OCI-LY3 (cell line): ENCODE results near the gene LRRC4B.

ENCODE experiments used
- EZH2phosphoT487 ChIP-seq: fragments of 200-600 bp; shearing (Covaris generic); IDR thresholded peaks from 2 replicates; pipeline ENCODE4 v1.6.1; 2018; ENCODE audit warnings: antibody characterized with exemption, mixed run types, low read depth
- TF ChIP-seq, protein P1 (sequence below): fragments of 200-600, 300-600 bp; sonication (generic); IDR thresholded peaks from 2 replicates; pipeline ENCODE4 v1.5.1; 2014; ENCODE audit warnings: antibody characterized with exemption, low read length, low read depth

DNA sequence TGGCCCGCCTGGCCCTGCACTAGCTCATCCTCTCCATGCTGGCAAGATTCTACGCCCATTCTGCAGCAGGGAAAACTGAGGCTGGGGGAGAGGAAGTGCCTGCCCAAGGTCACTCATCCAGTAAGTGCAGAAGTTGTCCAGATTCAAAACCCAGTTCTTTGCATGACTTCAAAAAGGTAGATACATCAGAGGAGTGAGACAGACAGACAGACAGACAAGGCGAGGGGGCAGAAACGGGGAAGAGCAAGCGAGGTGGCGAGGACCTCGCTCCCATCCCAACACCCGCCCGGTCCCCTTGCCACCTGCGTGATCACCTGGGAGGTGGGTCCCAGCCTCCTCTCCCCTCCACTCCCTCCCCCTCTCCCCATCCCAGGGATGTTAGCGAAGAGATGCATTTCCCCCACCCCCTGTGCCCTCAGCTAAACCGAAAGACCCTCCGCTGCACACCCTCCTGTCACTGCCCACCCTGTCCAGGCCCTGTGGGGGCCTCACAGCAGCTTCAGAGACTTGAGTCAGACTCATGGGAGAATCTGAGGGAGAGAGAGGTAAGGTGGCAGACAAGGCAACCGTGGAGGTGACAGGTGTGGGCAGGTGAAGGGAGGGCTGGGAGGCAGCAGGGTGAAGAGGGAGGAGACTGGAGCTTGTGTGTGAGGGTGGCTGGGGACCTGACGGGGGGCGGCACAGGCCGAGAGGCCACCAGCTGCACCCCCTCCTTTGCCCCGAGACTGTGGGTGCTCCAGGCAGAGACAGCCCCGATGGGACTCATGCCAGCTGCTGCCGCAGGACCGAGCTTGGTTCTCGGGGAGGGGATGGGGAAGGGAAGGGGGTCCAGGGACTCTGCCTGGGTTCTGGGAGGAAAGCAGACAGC lies 18.9 kb downstream of the LRRC4B start:
- TF ChIP-seq, protein P1, sequence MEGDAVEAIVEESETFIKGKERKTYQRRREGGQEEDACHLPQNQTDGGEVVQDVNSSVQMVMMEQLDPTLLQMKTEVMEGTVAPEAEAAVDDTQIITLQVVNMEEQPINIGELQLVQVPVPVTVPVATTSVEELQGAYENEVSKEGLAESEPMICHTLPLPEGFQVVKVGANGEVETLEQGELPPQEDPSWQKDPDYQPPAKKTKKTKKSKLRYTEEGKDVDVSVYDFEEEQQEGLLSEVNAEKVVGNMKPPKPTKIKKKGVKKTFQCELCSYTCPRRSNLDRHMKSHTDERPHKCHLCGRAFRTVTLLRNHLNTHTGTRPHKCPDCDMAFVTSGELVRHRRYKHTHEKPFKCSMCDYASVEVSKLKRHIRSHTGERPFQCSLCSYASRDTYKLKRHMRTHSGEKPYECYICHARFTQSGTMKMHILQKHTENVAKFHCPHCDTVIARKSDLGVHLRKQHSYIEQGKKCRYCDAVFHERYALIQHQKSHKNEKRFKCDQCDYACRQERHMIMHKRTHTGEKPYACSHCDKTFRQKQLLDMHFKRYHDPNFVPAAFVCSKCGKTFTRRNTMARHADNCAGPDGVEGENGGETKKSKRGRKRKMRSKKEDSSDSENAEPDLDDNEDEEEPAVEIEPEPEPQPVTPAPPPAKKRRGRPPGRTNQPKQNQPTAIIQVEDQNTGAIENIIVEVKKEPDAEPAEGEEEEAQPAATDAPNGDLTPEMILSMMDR = no peak
- TF ChIP-seq EZH2phosphoT487 = no peak
